Chondrocyte (in vitro differentiated cells): ENCODE data around the gene LLGL2. TPM values are rescaled to one million over a fixed set of nuclear protein-coding genes. Genes with fewer than 3 reads are reported as not detected.

Source experiments
- DNase-seq: peaks from one replicate; pipeline ENCODE4 v3.0.0; 2021; ENCODE audit warnings: mixed read lengths, low spot score
- H3K27ac Mint-ChIP-seq: one replicate; pipeline ENCODE4 v1.8.0; 2021; ENCODE audit warnings: mild to moderate bottlenecking, moderate library complexity, mixed read lengths; ENCODE audit not compliant: unreplicated experiment
- H3K27me3 Mint-ChIP-seq: 2 replicates; pipeline ENCODE4 v1.8.0; 2021; ENCODE audit warnings: low read depth, mixed read lengths
- H3K36me3 Mint-ChIP-seq: 2 replicates; pipeline ENCODE4 v1.8.0; 2021; ENCODE audit warnings: low read depth, mixed read lengths
- H3K4me1 Mint-ChIP-seq: 2 replicates; pipeline ENCODE4 v1.8.0; 2021; ENCODE audit warnings: low read depth, mild to moderate bottlenecking, mixed read lengths
- H3K4me3 Mint-ChIP-seq: one replicate; pipeline ENCODE4 v1.8.0; 2021; ENCODE audit warnings: mild to moderate bottlenecking, moderate library complexity, mixed read lengths; ENCODE audit not compliant: unreplicated experiment
- H3K9me3 Mint-ChIP-seq: 2 replicates; pipeline ENCODE4 v1.8.0; 2021; ENCODE audit warnings: low read depth, mixed read lengths
- CTCF ChIP-seq: fragments of 200-600 bp; sonication (generic); IDR thresholded peaks from 2 replicates; pipeline ENCODE4 v1.5.0; 2021; ENCODE audit warnings: antibody characterized with exemption, mild to moderate bottlenecking, moderate library complexity
- total RNA-seq: library from RNA; stranded (reverse); gene quantifications from 3 replicates; pipeline ENCODE4 v1.2.1, GENCODE V29; 2021

The LLGL2 gene
- total RNA-seq, 1 donor from 2014 or later = 1.8 TPM

- no peak for DNase-seq
- H3K9me3 Mint-ChIP-seq = peaks cover 9% of the 10 kb centered on the region
- no peak overlapping the region for H3K4me3 Mint-ChIP-seq
- no peak for TF ChIP-seq CTCF
- no peaks in the 10 kb centered on the region for H3K4me1 Mint-ChIP-seq
- no peak overlapping the region for H3K27ac Mint-ChIP-seq
- peaks cover 2% of the 10 kb centered on the region for H3K27me3 Mint-ChIP-seq
- H3K36me3 Mint-ChIP-seq = peaks cover 2% of the 10 kb centered on the region
Measured at GRCh38 chr17:75584849-75585175, 59.3 kb downstream of the LLGL2 start.

- Mint-ChIP-seq H3K27ac (no peak within 1 kb of the TSS), H3K36me3 (peaks cover 2% of the 10 kb centered on the region), H3K4me3 (peak within 1 kb of the TSS; percentile 47), H3K9me3 (peaks cover 6% of the 10 kb centered on the region), H3K4me1 (no peaks in the 10 kb centered on the region), H3K27me3 (no peaks in the 10 kb centered on the region)
- no peak for DNase-seq
- TF ChIP-seq CTCF = peak; percentile 45
Measured at GRCh38 chr17:75587675-75588595, 62.4 kb downstream of the LLGL2 start, which contains the start of gene MYO15B. MYO15B (plus strand) TSS chr17:75587800; CDS start chr17:75588058, 258 bp downstream.

GRCh38 chr17:75588596-75589011 lies 63.1 kb downstream of the LLGL2 start:
- no peak for DNase-seq
- no peak for TF ChIP-seq CTCF
- H3K27me3 Mint-ChIP-seq = no peaks in the 10 kb centered on the region
- H3K9me3 Mint-ChIP-seq = peaks cover 6% of the 10 kb centered on the region
- H3K27ac Mint-ChIP-seq = no peak overlapping the region
- H3K4me1 Mint-ChIP-seq = no peaks in the 10 kb centered on the region
- H3K4me3 Mint-ChIP-seq = peak overlapping the region; percentile 47
- H3K36me3 Mint-ChIP-seq = peaks cover 2% of the 10 kb centered on the region

GRCh38 chr17:75589012-75589918 lies 63.8 kb downstream of the LLGL2 start:
- Mint-ChIP-seq H3K36me3 (peaks cover 2% of the 10 kb centered on the region), H3K27me3 (no peaks in the 10 kb centered on the region), H3K4me3 (peak overlapping the region; percentile 71), H3K9me3 (peaks cover 6% of the 10 kb centered on the region), H3K27ac (no peak overlapping the region), H3K4me1 (no peaks in the 10 kb centered on the region)
- DNase-seq = no peak
- peak; percentile 77 for TF ChIP-seq CTCF

GRCh38 chr17:75589919-75590303 lies 64.4 kb downstream of the LLGL2 start:
- Mint-ChIP-seq H3K4me1 (no peaks in the 10 kb centered on the region), H3K9me3 (peaks cover 6% of the 10 kb centered on the region), H3K27ac (no peak overlapping the region), H3K4me3 (no peak overlapping the region), H3K27me3 (no peaks in the 10 kb centered on the region), H3K36me3 (peaks cover 2% of the 10 kb centered on the region)
- no peak for TF ChIP-seq CTCF
- DNase-seq = no peak
